CD14-positive monocyte (primary cell): ENCODE measurements around the gene PPT2. TPM values are rescaled to one million over a fixed set of nuclear protein-coding genes. Genes with fewer than 3 reads are reported as not detected.

Experiments
- DNase-seq, 3 donors: peaks; one replicate each; pipeline ENCODE4 v3.0.0-alpha.2; 2011 to 2022
- H2AFZ ChIP-seq: 2 replicates; pipeline ENCODE4 v1.6.0; 2012; ENCODE audit warnings: mild to moderate bottlenecking, low read depth, low read length, inconsistent platforms; ENCODE audit not compliant: insufficient read depth, poor library complexity, severe bottlenecking
- H3K27ac ChIP-seq, 2 donors: 1 replicate in 1 of 2; 2 replicates in 1 of 2; pipeline ENCODE4 v1.5.1; 2012 to 2013; ENCODE audit warnings: low read length in 2 of 2, control low read depth in 1 of 2, inconsistent platforms in 1 of 2, low read depth in 1 of 2, mild to moderate bottlenecking in 1 of 2
- H3K27me3 ChIP-seq, 2 donors: one replicate each; pipeline versions ENCODE4 v1.6.0 to v1.6.1; 2011 to 2013; ENCODE audit warnings: low read length in 2 of 2; ENCODE audit not compliant: control insufficient read depth in 2 of 2, insufficient read depth in 2 of 2
- H3K36me3 ChIP-seq, 2 donors: replicated peaks in 1 of 2; 1 replicate in 1 of 2; 2 replicates in 1 of 2; pipeline versions ENCODE4 v1.5.1 to v1.6.1; 2012 to 2013; ENCODE audit warnings: low read length in 2 of 2, control low read depth in 1 of 2, inconsistent platforms in 1 of 2, mild to moderate bottlenecking in 1 of 2; ENCODE audit not compliant: insufficient read depth in 2 of 2, control insufficient read depth in 1 of 2
- H3K4me1 ChIP-seq, 2 donors: 1 replicate in 1 of 2; 2 replicates in 1 of 2; pipeline versions ENCODE4 v1.5.1 to v1.6.1; 2012 to 2013; ENCODE audit warnings: low read length in 2 of 2, control low read depth in 1 of 2, inconsistent platforms in 1 of 2, mild to moderate bottlenecking in 1 of 2, moderate library complexity in 1 of 2; ENCODE audit not compliant: insufficient read depth in 2 of 2, control insufficient read depth in 1 of 2
- H3K4me2 ChIP-seq: replicated peaks from 2 replicates; pipeline ENCODE3; 2012; ENCODE audit warnings: low read length, moderate library complexity, mild to moderate bottlenecking; ENCODE audit not compliant: poor library complexity, severe bottlenecking; ENCODE audit errors: extremely low read depth
- H3K4me3 ChIP-seq, 3 experiments: fragments of 200-600 bp in 1 of 3; sonication (generic) in 1 of 3; replicated peaks in 1 of 3; 1 replicate in 2 of 3; 2 replicates in 1 of 3; pipeline ENCODE4 v1.5.1; 2011 to 2013; ENCODE audit warnings: low read length in 3 of 3, mild to moderate bottlenecking in 3 of 3, control low read depth in 2 of 3, low read depth in 2 of 3, inconsistent platforms in 1 of 3, moderate library complexity in 1 of 3
- H3K79me2 ChIP-seq: 2 replicates; pipeline ENCODE4 v1.6.0; 2012; ENCODE audit warnings: mild to moderate bottlenecking, control low read depth, inconsistent platforms, low read length, moderate library complexity; ENCODE audit not compliant: insufficient read depth
- H3K9ac ChIP-seq: 2 replicates; pipeline ENCODE4 v1.6.0; 2017; ENCODE audit warnings: low read length, mild to moderate bottlenecking; ENCODE audit not compliant: insufficient read depth, poor library complexity, severe bottlenecking
- H3K9me3 ChIP-seq, 2 donors: replicated peaks in 1 of 2; 1 replicate in 1 of 2; 2 replicates in 1 of 2; pipeline versions ENCODE4 v1.5.1 to v1.6.1; 2012 to 2013; ENCODE audit warnings: low read length in 2 of 2, control low read depth in 1 of 2; ENCODE audit not compliant: control insufficient read depth in 1 of 2, insufficient read depth in 1 of 2
- H4K20me1 ChIP-seq: 2 replicates; pipeline ENCODE4 v1.6.0; 2012; ENCODE audit warnings: mild to moderate bottlenecking, low read length, control low read depth, moderate library complexity; ENCODE audit not compliant: insufficient read depth
- H3K27ac Mint-ChIP-seq, 7 donors: one replicate each; pipeline ENCODE4 v1.8.0; 2020; ENCODE audit warnings: mild to moderate bottlenecking in 7 of 7, mixed read lengths in 7 of 7, moderate library complexity in 6 of 7, inconsistent platforms in 2 of 7
- H3K27me3 Mint-ChIP-seq, 3 donors: one replicate each; pipeline ENCODE4 v1.8.0; 2021 to 2022; ENCODE audit warnings: low read depth in 3 of 3, mild to moderate bottlenecking in 3 of 3, mixed read lengths in 3 of 3, moderate library complexity in 3 of 3, inconsistent platforms in 1 of 3
- H3K36me3 Mint-ChIP-seq, 2 donors: one replicate each; pipeline ENCODE4 v1.8.0; 2020; ENCODE audit warnings: mixed read lengths in 2 of 2, inconsistent platforms in 1 of 2, mild to moderate bottlenecking in 1 of 2
- H3K4me1 Mint-ChIP-seq: one replicate; pipeline ENCODE4 v1.8.0; 2020; ENCODE audit warnings: mild to moderate bottlenecking, mixed read lengths
- H3K4me3 Mint-ChIP-seq, 2 donors: one replicate each; pipeline ENCODE4 v1.8.0; 2020; ENCODE audit warnings: mild to moderate bottlenecking in 2 of 2, mixed read lengths in 2 of 2, moderate library complexity in 1 of 2
- H3K9me3 Mint-ChIP-seq, 7 donors: one replicate each; pipeline ENCODE4 v1.8.0; 2020 to 2022; ENCODE audit warnings: mixed read lengths in 7 of 7, mild to moderate bottlenecking in 6 of 7, moderate library complexity in 6 of 7, inconsistent platforms in 2 of 7
- CTCF ChIP-seq: fragments of 200-600 bp; IDR thresholded peaks from one replicate; pipeline ENCODE4 v1.8.0; 2022; ENCODE audit warnings: antibody characterized with exemption, mild to moderate bottlenecking
- WGBS: methylation state at CpG from one replicate; pipeline ENCODE4 v1.1.5; 2013; ENCODE audit warnings: missing lambda C conversion rate; ENCODE audit not compliant: insufficient coverage; 5-methylcytosine and 5-hydroxymethylcytosine counted together
- intact Hi-C, 2 donors: fragments of 100-400 bp; cut with micrococcal nuclease; formaldehyde crosslinking; loops; one replicate each; pipeline versions ENCODE4 v1.15.0 to v1.15.1; 2023
- polyA plus RNA-seq, 3 donors: library from polyadenylated mRNA; depleted of rRNA in 1 of 3; unstranded in 2 of 3; stranded (reverse) in 1 of 3; fragments of 300-500 nt in 2 of 3; fragments of >200 nt in 1 of 3; fragmentation: Illumina TruSeq in 2 of 3; gene quantifications; 1 replicate in 2 of 3; 2 replicates in 1 of 3; pipeline ENCODE4 v1.2.3, GENCODE V29; 2012 to 2021

Gene PPT2
- polyA plus RNA-seq, 3 donors = 1.4 to 4.0 (median 1.8) TPM

GRCh38 chr6:32196682-32197616, 43.0 kb downstream of the PPT2 start:
- no peaks in the 10 kb centered on the region for H3K36me3 Mint-ChIP-seq
- peaks cover 45% of the 10 kb centered on the region for H3K4me1 Mint-ChIP-seq
- intact Hi-C loops = loop anchor here in 1 of 2 donors (5.0 kb wide), 1 partner anchor 80 kb away; no protein-coding TSS in a partner anchor
- Histone ChIP-seq H3K4me1 (peaks cover 41 to 49% of the 10 kb centered on the region in 2 donors), H3K27me3 (no peaks in the 10 kb centered on the region), H3K9ac (peak overlapping the region; percentile 98), H3K36me3 (no peaks in the 10 kb centered on the region), H3K4me3 (peak overlapping the region; percentile 61 to 92 (median 86)), H3K79me2 (peaks cover 29% of the 10 kb centered on the region), H3K9me3 (no peaks in the 10 kb centered on the region), H4K20me1 (no peaks in the 10 kb centered on the region), H2AFZ (peak overlapping the region; percentile 19), H3K27ac (peak overlapping the region; percentile 98 to 99), H3K4me2 (peak overlapping the region; percentile 90)
- peaks cover 0 to 3% (median 0%) of the 10 kb centered on the region in 7 donors for H3K9me3 Mint-ChIP-seq
- peak overlapping the region; percentile 92 to 97 for H3K4me3 Mint-ChIP-seq
- peaks cover 0 to 12% (median 2%) of the 10 kb centered on the region in 3 donors for H3K27me3 Mint-ChIP-seq
- H3K27ac Mint-ChIP-seq = peak overlapping the region; percentile 99 to 100 (median 100)
- DNase-seq = peak; percentile 71 to 93 (median 79)
- TF ChIP-seq CTCF = peak; percentile 22
- WGBS = 52% methylated on average over 22 of the region's 28 CpGs

- H3K27me3 ChIP-seq = no peaks in the 10 kb centered on the region
- peaks cover 0 to 15% (median 2%) of the 10 kb centered on the region in 3 donors for H3K27me3 Mint-ChIP-seq
- no peaks in the 10 kb centered on the region for H3K36me3 ChIP-seq
- no peak for DNase-seq
- H3K27ac ChIP-seq = no peak overlapping the region
- H3K4me1 Mint-ChIP-seq = peaks cover 37% of the 10 kb centered on the region
- H3K36me3 Mint-ChIP-seq = no peaks in the 10 kb centered on the region
- peaks cover 35 to 40% of the 10 kb centered on the region in 2 donors for H3K4me1 ChIP-seq
- no peak overlapping the region for H3K4me3 Mint-ChIP-seq
- WGBS = no CpG with 5 or more reads among the region's 3 CpGs
- H4K20me1 ChIP-seq = no peaks in the 10 kb centered on the region
- peak overlapping the region in 5 of 7 donors; percentile 40 to 100 (median 100) for H3K27ac Mint-ChIP-seq
- H3K4me2 ChIP-seq = no peak overlapping the region
- no peak overlapping the region for H2AFZ ChIP-seq
- H3K4me3 ChIP-seq = no peak overlapping the region
- no peak overlapping the region for H3K9ac ChIP-seq
- TF ChIP-seq CTCF = no peak
- H3K9me3 ChIP-seq = no peaks in the 10 kb centered on the region
- H3K9me3 Mint-ChIP-seq = peaks cover 0 to 3% (median 0%) of the 10 kb centered on the region in 7 donors
- H3K79me2 ChIP-seq = peaks cover 15% of the 10 kb centered on the region
- intact Hi-C loops = loop anchor here in 1 of 2 donors (5.0 kb wide), 1 partner anchor 81 kb away; no protein-coding TSS in a partner anchor
Observed at GRCh38 chr6:32198345-32198696, 44.4 kb downstream of the PPT2 start.
